ENCODE data around the gene PIK3R1.

DNA sequence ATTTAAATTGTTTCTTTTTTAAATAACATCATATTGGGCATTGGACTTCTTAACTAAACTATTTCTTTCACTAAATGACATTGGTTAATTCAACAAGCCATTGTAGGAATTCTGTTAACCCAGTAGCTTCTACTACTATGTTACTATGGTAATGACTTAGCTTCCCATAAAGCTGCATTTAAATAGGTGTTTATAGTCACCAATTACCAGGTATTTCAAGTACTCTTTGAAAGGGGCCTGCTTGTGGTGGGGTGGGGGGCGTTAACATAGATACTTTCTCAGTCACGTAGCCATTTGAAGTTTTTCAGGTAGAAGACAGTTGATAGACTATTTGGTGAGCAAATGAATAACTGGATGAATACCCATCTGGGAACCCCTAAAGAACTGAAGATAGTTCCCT is 34.0 kb downstream of the PIK3R1 start:
- TF ChIP-seq POLR2A (IDR thresholded peaks at IDR 0.05): no peak
- no peak for TF ChIP-seq CTCF (IDR thresholded peaks at IDR 0.05)
